Nephron progenitor cell (in vitro differentiated cells): ENCODE data around the gene KCNQ2.

Source experiments
- DNase-seq: peaks from one replicate; pipeline ENCODE4 v3.0.0; 2021
- H3K27ac Mint-ChIP-seq: 2 replicates; pipeline ENCODE4 v1.8.0; 2021; ENCODE audit warnings: mild to moderate bottlenecking, moderate library complexity, mixed read lengths
- H3K27me3 Mint-ChIP-seq: 2 replicates; pipeline ENCODE4 v1.8.0; 2021; ENCODE audit warnings: mild to moderate bottlenecking, low read depth, mixed read lengths; ENCODE audit not compliant: poor library complexity
- H3K36me3 Mint-ChIP-seq: 2 replicates; pipeline ENCODE4 v1.8.0; 2021; ENCODE audit warnings: low read depth, mixed read lengths
- H3K4me1 Mint-ChIP-seq: 2 replicates; pipeline ENCODE4 v1.8.0; 2021; ENCODE audit warnings: mixed read lengths
- H3K4me3 Mint-ChIP-seq: 2 replicates; pipeline ENCODE4 v1.8.0; 2021; ENCODE audit warnings: mild to moderate bottlenecking, moderate library complexity, mixed read lengths
- H3K9me3 Mint-ChIP-seq: 2 replicates; pipeline ENCODE4 v1.8.0; 2021; ENCODE audit warnings: mild to moderate bottlenecking, moderate library complexity, mixed read lengths
- CTCF ChIP-seq: fragments of 200-600 bp; sonication (generic); IDR thresholded peaks from 2 replicates; pipeline ENCODE4 v1.5.0; 2021; ENCODE audit warnings: antibody characterized with exemption

Gene KCNQ2

GRCh38 chr20:63434599-63435378 lies 37.7 kb downstream of the KCNQ2 start:
- H3K27ac Mint-ChIP-seq = no peak overlapping the region
- H3K27me3 Mint-ChIP-seq = no peaks in the 10 kb centered on the region
- H3K4me3 Mint-ChIP-seq = no peak overlapping the region
- H3K36me3 Mint-ChIP-seq = no peaks in the 10 kb centered on the region
- DNase-seq = peak; percentile 84
- no peaks in the 10 kb centered on the region for H3K9me3 Mint-ChIP-seq
- peaks cover 13% of the 10 kb centered on the region for H3K4me1 Mint-ChIP-seq
- peak; percentile 94 for TF ChIP-seq CTCF

GRCh38 chr20:63433756-63434531 lies 38.5 kb downstream of the KCNQ2 start:
- Mint-ChIP-seq H3K4me1 (peaks cover 13% of the 10 kb centered on the region), H3K27ac (no peak overlapping the region), H3K27me3 (no peaks in the 10 kb centered on the region), H3K9me3 (no peaks in the 10 kb centered on the region), H3K4me3 (no peak overlapping the region), H3K36me3 (no peaks in the 10 kb centered on the region)
- no peak for TF ChIP-seq CTCF
- DNase-seq = no peak

GRCh38 chr20:63433351-63433750 lies 39.1 kb downstream of the KCNQ2 start:
- no peak for TF ChIP-seq CTCF
- H3K27ac Mint-ChIP-seq = no peak overlapping the region
- H3K4me3 Mint-ChIP-seq = no peak overlapping the region
- peaks cover 13% of the 10 kb centered on the region for H3K4me1 Mint-ChIP-seq
- no peaks in the 10 kb centered on the region for H3K27me3 Mint-ChIP-seq
- no peaks in the 10 kb centered on the region for H3K9me3 Mint-ChIP-seq
- DNase-seq = no peak
- no peaks in the 10 kb centered on the region for H3K36me3 Mint-ChIP-seq

GRCh38 chr20:63432577-63433325 lies 39.7 kb downstream of the KCNQ2 start:
- no peak overlapping the region for H3K27ac Mint-ChIP-seq
- no peak for TF ChIP-seq CTCF
- no peaks in the 10 kb centered on the region for H3K36me3 Mint-ChIP-seq
- H3K4me1 Mint-ChIP-seq = peaks cover 13% of the 10 kb centered on the region
- H3K27me3 Mint-ChIP-seq = no peaks in the 10 kb centered on the region
- H3K9me3 Mint-ChIP-seq = no peaks in the 10 kb centered on the region
- H3K4me3 Mint-ChIP-seq = no peak overlapping the region
- no peak for DNase-seq

- Mint-ChIP-seq H3K36me3 (peaks cover 4% of the 10 kb centered on the region), H3K27me3 (no peaks in the 10 kb centered on the region), H3K4me1 (peaks cover 13% of the 10 kb centered on the region), H3K9me3 (no peaks in the 10 kb centered on the region), H3K27ac (no peak overlapping the region), H3K4me3 (no peak overlapping the region)
- no peak for TF ChIP-seq CTCF
- no peak for DNase-seq
Measured at GRCh38 chr20:63431944-63432343, 40.5 kb downstream of the KCNQ2 start.
